ENCODE measurements around the gene VEZF1.

VEZF1 gene

DNA sequence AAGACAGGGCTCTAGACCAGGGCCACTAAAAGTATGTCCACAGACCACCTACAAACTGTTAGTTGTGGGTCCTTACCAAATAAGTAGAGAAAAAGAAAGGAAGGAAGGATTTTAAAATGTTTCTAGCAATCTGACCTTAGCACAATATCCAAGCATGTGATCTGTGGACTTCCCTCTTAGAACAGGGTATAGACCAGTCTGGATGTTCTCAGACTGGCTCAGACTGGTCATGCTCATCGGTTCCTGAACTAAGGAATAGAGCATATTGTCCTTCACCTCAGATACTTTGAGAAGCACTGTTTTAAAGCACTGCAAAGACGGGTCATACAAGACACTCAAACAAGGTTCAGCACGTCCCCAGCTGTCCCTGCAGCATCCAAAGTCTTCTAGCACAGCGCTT lies 58.7 kb downstream of the VEZF1 start:
- DNase-seq (ENCODE audit: low read depth): no peak

GRCh38 chr17:57928928-57929327 lies 59.1 kb downstream of the VEZF1 start:
- DNase-seq (ENCODE audit: low read depth): no peak

- no peak for DNase-seq (ENCODE audit: low read depth)
These were observed 60.9 kb downstream of the VEZF1 start for GRCh38 chr17:57927048-57927723.

DNA sequence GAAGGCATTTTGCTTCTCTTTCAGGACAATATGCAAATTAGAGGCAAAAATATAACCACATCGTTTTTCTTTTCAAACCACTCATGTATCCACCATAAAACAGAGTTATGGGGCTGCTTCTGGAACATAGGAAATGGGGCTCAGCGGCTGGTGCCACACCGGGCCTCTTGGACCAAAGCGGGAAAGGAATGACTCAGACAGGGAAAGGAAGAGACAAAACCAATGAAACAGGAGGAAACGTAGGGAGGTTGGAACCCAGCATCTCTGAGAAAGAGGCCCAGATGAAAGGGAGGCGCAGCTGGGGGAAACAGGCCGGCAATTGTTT lies 61.4 kb downstream of the VEZF1 start:
- DNase-seq (ENCODE audit: low read depth): no peak

- DNase-seq (ENCODE audit: low read depth): no peak
These were observed 62.6 kb downstream of the VEZF1 start for GRCh38 chr17:57925361-57925990.

DNA sequence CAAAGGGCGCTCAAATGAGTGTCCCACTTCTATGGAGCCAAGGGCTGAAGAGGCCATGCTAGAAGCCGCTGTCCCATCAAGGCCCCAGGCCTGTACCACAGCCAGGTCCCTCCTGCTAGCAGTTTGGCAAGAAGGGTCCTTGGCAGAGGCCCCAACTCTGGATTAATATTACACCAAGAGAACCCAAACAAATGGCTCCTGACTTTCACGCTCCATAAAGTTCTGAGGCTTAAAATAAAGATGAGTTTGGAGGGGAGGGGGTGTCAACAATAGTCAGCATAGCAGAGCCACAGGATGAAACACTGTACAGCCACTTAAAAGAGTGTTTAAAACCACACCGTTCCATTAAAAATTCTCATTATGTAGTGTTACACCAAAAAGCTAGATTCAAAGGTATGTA lies 63.4 kb downstream of the VEZF1 start:
- no peak for DNase-seq (ENCODE audit: low read depth)
